G401 (cell line): Measurements from ENCODE around the gene ITPRID2. TPM values are rescaled to one million over a fixed set of nuclear protein-coding genes. Genes with fewer than 3 reads are reported as not detected.
A peak's percentile ranks its signal among the peaks of the same experiment; 100 is the strongest.
"Not testable (repeated sequence)": the region's sequence is repeated elsewhere in the genome, so short reads cannot be mapped to it uniquely, and the experiment has no call there.

Experiments used
- DNase-seq: peaks from one replicate; pipeline ENCODE4 v3.0.0-alpha.2; 2015; ENCODE audit warnings: low spot score
- in situ Hi-C: cut with HindIII; loops from 2 replicates; pipeline ENCODE4 v1.10.0; 2016; ENCODE audit warnings: low sequenced_read_pairs, mixed read lengths
- total RNA-seq: library from RNA; depleted of rRNA; stranded (reverse); fragments of >200 nt; shearing (Covaris generic); gene quantifications from 2 replicates; pipeline ENCODE4 v1.2.3, GENCODE V29; 2014

ITPRID2 gene
- total RNA-seq, 1 experiment from 2014 or later: 1.0 TPM

- peak; percentile 64 for DNase-seq
- in situ Hi-C loops: no loop called here
These were observed 62.5 kb downstream of the ITPRID2 start for GRCh38 chr2:181953881-181954537.

DNA sequence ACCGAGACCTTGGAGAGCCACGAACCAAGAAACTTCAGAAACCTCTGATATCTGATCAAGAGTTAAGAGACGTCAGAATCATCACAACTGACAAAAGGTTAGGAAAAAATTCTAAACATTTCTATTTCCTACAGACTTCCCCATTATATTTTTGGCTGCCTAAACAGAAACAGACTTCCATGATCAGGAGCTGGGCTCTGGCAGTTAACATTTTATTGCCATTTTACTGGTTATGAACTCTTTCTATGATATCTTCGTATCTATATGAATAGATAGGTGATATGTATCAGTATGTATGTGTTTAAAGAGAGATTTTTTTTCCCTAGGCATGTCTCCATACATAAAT, 63.0 kb downstream of the ITPRID2 start:
- in situ Hi-C loops: no loop called here

DNA sequence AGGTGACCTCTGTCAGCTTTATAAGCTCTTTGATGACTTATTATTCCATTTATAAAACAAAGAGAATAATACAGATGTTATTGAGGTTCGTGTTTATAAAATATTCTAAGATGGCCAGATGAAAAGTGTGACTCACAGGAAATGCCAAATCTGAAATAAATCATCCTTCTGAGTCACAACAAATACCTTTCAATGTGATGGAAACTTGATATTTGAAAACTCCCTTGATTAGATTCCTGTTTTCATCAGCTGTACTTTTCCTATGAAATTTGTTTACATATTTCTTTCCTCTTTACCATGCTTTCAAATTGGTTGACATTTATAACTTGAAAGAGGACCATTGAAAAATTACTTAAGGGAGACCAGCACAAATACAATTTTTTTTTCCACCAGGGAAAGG, 63.5 kb downstream of the ITPRID2 start:
- in situ Hi-C loops: no loop called here

More for the DNA sequence above, 63.0 kb downstream of the ITPRID2 start:
- DNase-seq: no peak

GRCh38 chr2:181955866-181956265, 64.3 kb downstream of the ITPRID2 start:
- DNase-seq, in situ Hi-C loops: not testable (repeated sequence)

More for the DNA sequence above, 63.5 kb downstream of the ITPRID2 start:
- no peak for DNase-seq

- in situ Hi-C loops: no loop called here
- DNase-seq: no peak
These were observed 66.1 kb downstream of the ITPRID2 start for GRCh38 chr2:181957668-181958067.

DNA sequence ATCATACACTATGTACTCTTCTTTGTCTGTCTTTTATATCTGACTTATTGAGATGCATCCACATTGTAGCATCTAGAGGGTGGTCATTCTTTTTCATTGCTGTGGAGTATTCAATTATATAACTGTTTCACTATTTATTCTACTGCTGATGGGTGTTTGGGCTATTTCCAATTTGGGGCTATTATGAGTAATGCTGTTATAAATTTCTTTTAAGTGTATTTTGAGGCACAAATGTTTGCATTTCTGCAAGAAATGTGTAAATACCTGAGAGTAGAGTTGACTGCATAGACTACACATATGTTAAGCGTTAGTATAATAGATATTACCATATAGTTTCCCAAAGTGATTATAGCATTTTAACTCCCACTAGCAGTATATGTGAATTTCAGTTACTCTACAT, 67.2 kb downstream of the ITPRID2 start:
- no peak for DNase-seq
- in situ Hi-C loops: no loop called here

GRCh38 chr2:181959508-181959907, 68.0 kb downstream of the ITPRID2 start:
- in situ Hi-C loops: no loop called here
- DNase-seq: no peak

GRCh38 chr2:181961167-181961566, 69.6 kb downstream of the ITPRID2 start:
- DNase-seq, in situ Hi-C loops: not testable (repeated sequence)

DNA sequence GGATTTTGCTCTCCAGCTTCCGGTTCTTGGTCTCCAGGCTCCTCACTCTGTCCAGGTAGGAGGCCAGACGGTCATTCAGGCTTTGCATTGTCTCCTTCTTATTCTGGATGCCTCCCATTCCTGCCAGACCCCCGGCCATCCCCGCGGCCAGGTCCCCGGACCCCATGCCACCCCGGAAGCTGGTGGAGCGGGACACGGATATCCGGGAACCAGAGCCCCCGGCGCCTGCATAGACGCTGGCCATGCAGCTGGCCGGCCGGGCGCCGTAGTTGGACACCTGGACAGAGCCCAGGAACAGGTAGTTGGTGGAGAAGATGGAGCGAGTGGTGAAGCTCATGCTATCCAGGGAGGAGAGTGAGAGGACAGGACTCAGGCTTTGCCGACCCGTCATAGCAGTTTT, 70.6 kb downstream of the ITPRID2 start:
- in situ Hi-C loops: no loop called here
- no peak for DNase-seq

DNA sequence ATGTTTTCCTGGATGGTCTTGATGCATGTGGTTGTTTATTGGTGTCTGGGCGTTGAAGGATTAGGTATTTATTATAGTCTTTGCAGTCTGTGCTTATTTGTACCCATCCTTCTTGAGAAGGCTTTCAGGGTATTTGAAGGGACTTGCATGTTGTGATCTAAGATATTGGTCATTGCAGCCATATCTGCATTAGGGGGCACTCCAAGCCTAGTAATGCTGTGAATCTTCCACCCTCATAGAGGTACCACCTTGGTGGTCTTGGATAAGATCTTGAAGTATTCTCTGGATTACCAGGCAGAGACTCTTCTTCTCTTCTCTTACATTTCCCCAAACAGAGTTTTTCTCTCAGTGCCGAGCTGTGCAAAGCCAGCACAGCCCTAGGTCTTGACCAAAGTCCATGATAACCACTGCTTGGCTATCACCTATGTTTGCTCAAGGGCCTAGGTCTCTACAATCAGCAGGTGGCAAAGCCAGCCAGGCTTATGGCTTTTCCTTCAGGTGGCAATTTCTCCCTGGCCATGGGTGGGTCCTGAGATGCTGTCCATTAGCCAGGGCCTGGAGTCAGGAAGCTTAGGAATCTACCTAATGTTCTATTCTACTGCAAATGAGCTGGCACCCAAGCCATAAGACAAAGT, 78.7 kb downstream of the ITPRID2 start:
- in situ Hi-C loops: no loop called here

GRCh38 chr2:181971032-181971431, 79.5 kb downstream of the ITPRID2 start:
- no peak for DNase-seq
- in situ Hi-C loops: no loop called here

More for the DNA sequence above, 78.7 kb downstream of the ITPRID2 start:
- DNase-seq: no peak

GRCh38 chr2:181972431-181973170, 81.1 kb downstream of the ITPRID2 start:
- in situ Hi-C loops: no loop called here

GRCh38 chr2:181973171-181973783, 81.7 kb downstream of the ITPRID2 start:
- in situ Hi-C loops: no loop called here
- no peak for DNase-seq

More at GRCh38 chr2:181972431-181973170, 81.1 kb downstream of the ITPRID2 start:
- DNase-seq: no peak

GRCh38 chr2:181977661-181978350, 86.3 kb downstream of the ITPRID2 start:
- DNase-seq: no peak
- in situ Hi-C loops: no loop called here

- DNase-seq: no peak
- in situ Hi-C loops: no loop called here
These were observed 87.0 kb downstream of the ITPRID2 start for GRCh38 chr2:181978351-181979150.
